ENCODE results near the gene ZNF827. TPM values are rescaled to one million over a fixed set of nuclear protein-coding genes. Genes with fewer than 3 reads are reported as not detected.

Gene ZNF827
- total and polyA plus RNA-seq, 2 of the 8 experiments (the other 6 are each of a cell fraction or from before 2014, with no cell fraction given), result 25.3 to 26.2 TPM

- FAIRE-seq, result peak; percentile 72
- Histone ChIP-seq H3K4me1 (replicated peaks in 1 of 4; ENCODE audit: control insufficient read depth in 3 of 4, insufficient read depth in 4 of 4, low read length in 3 of 4) (peaks cover 10 to 33% (median 26%) of the 10 kb centered on the region in 4 experiments), H3K36me3 (ENCODE audit: control insufficient read depth in 2 of 4, insufficient read depth in 4 of 4, low read length in 3 of 4) (peaks cover 0 to 8% (median 6%) of the 10 kb centered on the region in 4 experiments; a peak in 3 of 8 replicates), H2BK5ac (ENCODE audit: low read depth, low read length) (peak overlapping the region; percentile 80; the same call in 1 of the 2 replicates), H4K20me1 (replicated peaks in 1 of 2; ENCODE audit: control insufficient read depth in 1 of 2, insufficient read depth in 2 of 2, low read length in 2 of 2) (no peaks in the 10 kb centered on the region), H2AK5ac (ENCODE audit: low read depth, low read length) (no peak overlapping the region), H3K4me2 (ENCODE audit: insufficient read depth in 1 of 2, low read depth in 2 of 2, low read length in 2 of 2) (peak overlapping the region; percentile 22 to 47; a peak in 1 of 4 replicates), H3K23me2 (ENCODE audit: low read depth, low read length) (no peaks in the 10 kb centered on the region), H4K91ac (replicated peaks; ENCODE audit: insufficient read length, low read length) (peak overlapping the region; percentile 45), H3K79me1 (ENCODE audit: low read depth, low read length) (peaks cover 2% of the 10 kb centered on the region; the same call in 1 of the 2 replicates), H3K27me3 (replicated peaks in 1 of 4; ENCODE audit: control insufficient read depth in 3 of 4, extremely low read depth in 1 of 4, insufficient read depth in 3 of 4, low read length in 3 of 4) (no peaks in the 10 kb centered on the region), H3K14ac (ENCODE audit: insufficient read length) (no peak overlapping the region), H2BK15ac (ENCODE audit: low read length) (no peak overlapping the region), H3K4me3 (ENCODE audit: extremely low read depth in 1 of 4, insufficient read depth in 2 of 4, low read depth in 3 of 4, low read length in 4 of 4) (0 out of 8 replicates have a peak overlapping the region, but pooled peaks of 1 of the 4 experiments have one; percentile 6), H4K5ac (ENCODE audit: insufficient read length, low read depth, low read length) (no peak overlapping the region), H3K56ac (replicated peaks; ENCODE audit: insufficient read length, low read depth, low read length) (no peak overlapping the region), H3K23ac (ENCODE audit: insufficient read length) (no peak overlapping the region), H3K4ac (replicated peaks; ENCODE audit: insufficient read length, low read depth, low read length) (peak overlapping the region; percentile 10), H4K8ac (ENCODE audit: extremely low read depth, insufficient read depth, low read length) (no peak overlapping the region), H2AFZ (ENCODE audit: low read length) (no peak overlapping the region), H3K18ac (ENCODE audit: extremely low read depth, low read length) (peak overlapping the region; percentile 42; the same call in 1 of the 2 replicates), H3K27ac (ENCODE audit: low read depth, low read length) (no peak overlapping the region), H2BK20ac (ENCODE audit: low read length) (peak overlapping the region; percentile 49), H3K79me2 (ENCODE audit: control insufficient read depth in 1 of 2, insufficient read depth in 2 of 2, low read length in 2 of 2) (peaks cover 0 to 37% of the 10 kb centered on the region in 2 experiments; a peak in 2 of 4 replicates), H2BK12ac (ENCODE audit: low read depth, low read length) (peak overlapping the region; percentile 13; the same call in 1 of the 2 replicates), H2BK120ac (replicated peaks; ENCODE audit: low read depth, low read length) (peak overlapping the region; percentile 6), H3K9me3 (ENCODE audit: insufficient read depth in 2 of 2, low read depth in 1 of 2, low read length in 1 of 2) (no peaks in the 10 kb centered on the region), H3K9ac (replicated peaks in 1 of 4; ENCODE audit: extremely low read depth in 1 of 4, low read depth in 3 of 4, low read length in 3 of 4) (no peak overlapping the region)
- DNase-seq (ENCODE audit: low read depth in 1 of 2, low spot score in 2 of 2), result no peak
- TF ChIP-seq HDAC2 (IDR thresholded peaks at IDR 0.05; ENCODE audit: borderline replicate concordance in 1 of 2, low read depth in 2 of 2, low read length in 2 of 2) (no peak), EP300 (IDR thresholded peaks at IDR 0.05; ENCODE audit: borderline replicate concordance in 1 of 2, low read depth in 2 of 2, low read length in 2 of 2) (no peak), ZNF274 (IDR thresholded peaks at IDR 0.05; ENCODE audit: borderline replicate concordance, extremely low read depth, low read length) (no peak), RXRA (IDR thresholded peaks at IDR 0.05; ENCODE audit: insufficient read depth, low read depth, low read length) (no peak)
- ChIA-PET CTCF (ENCODE audit: partially characterized antibody) (interaction anchor here (1.1 to 2.5 kb wide), 6 partner anchors 9 to 171 kb away, joined by 3 to 18 read pairs (median 6); no protein-coding TSS in a partner anchor), POLR2A (ENCODE audit: partially characterized antibody) (interaction anchor here (1.3 to 2.1 kb wide), 2 partner anchors 35 to 37 kb away, joined by 3 to 5 read pairs; no protein-coding TSS in a partner anchor)
Measured at GRCh38 chr4:145886871-145887240, 51.8 kb downstream of the ZNF827 start.

All from H1 (cell line).